IPS-18c (cell line): ENCODE data around the gene MPL.

ENCODE experiments used
- H3K4me3 ChIP-seq: 2 replicates; pipeline ENCODE4 v1.7.0; 2013; ENCODE audit warnings: low read depth, mild to moderate bottlenecking, low read length, moderate library complexity; ENCODE audit not compliant: insufficient read depth
- H3K9me3 ChIP-seq: one replicate; pipeline ENCODE4 v1.6.1; 2013; ENCODE audit warnings: mild to moderate bottlenecking, low read length, moderate library complexity; ENCODE audit not compliant: control insufficient read depth, insufficient read depth

The MPL gene

GRCh38 chr1:43316738-43317520, 20.7 kb upstream of the MPL start:
- Histone ChIP-seq H3K9me3 (no peaks in the 10 kb centered on the region), H3K4me3 (no peak overlapping the region)

- no peak overlapping the region for H3K4me3 ChIP-seq
- no peaks in the 10 kb centered on the region for H3K9me3 ChIP-seq
Observed at GRCh38 chr1:43317817-43318471, 19.7 kb upstream of the MPL start.

GRCh38 chr1:43318831-43319230, 18.8 kb upstream of the MPL start:
- no peaks in the 10 kb centered on the region for H3K9me3 ChIP-seq
- no peak overlapping the region for H3K4me3 ChIP-seq

GRCh38 chr1:43319288-43319687, 18.3 kb upstream of the MPL start:
- H3K4me3 ChIP-seq = no peak overlapping the region
- H3K9me3 ChIP-seq = no peaks in the 10 kb centered on the region

- H3K9me3 ChIP-seq = no peaks in the 10 kb centered on the region
- H3K4me3 ChIP-seq = no peak overlapping the region
Observed at GRCh38 chr1:43319766-43320165, 17.9 kb upstream of the MPL start.

- no peak overlapping the region for H3K4me3 ChIP-seq
- H3K9me3 ChIP-seq = no peaks in the 10 kb centered on the region
Observed at GRCh38 chr1:43321331-43321891, 16.2 kb upstream of the MPL start.

- Histone ChIP-seq H3K4me3 (no peak overlapping the region), H3K9me3 (no peaks in the 10 kb centered on the region)
Observed at GRCh38 chr1:43322506-43322905, 15.1 kb upstream of the MPL start.

GRCh38 chr1:43324810-43325209, 12.8 kb upstream of the MPL start:
- Histone ChIP-seq H3K9me3 (no peaks in the 10 kb centered on the region), H3K4me3 (no peak overlapping the region)

- Histone ChIP-seq H3K9me3 (no peaks in the 10 kb centered on the region), H3K4me3 (no peak overlapping the region)
Observed at GRCh38 chr1:43325381-43325780, 12.2 kb upstream of the MPL start.

GRCh38 chr1:43327549-43328292, 9.9 kb upstream of the MPL start:
- Histone ChIP-seq H3K9me3 (no peaks in the 10 kb centered on the region), H3K4me3 (no peak overlapping the region)

GRCh38 chr1:43329995-43330751, 7.4 kb upstream of the MPL start:
- no peak overlapping the region for H3K4me3 ChIP-seq
- H3K9me3 ChIP-seq = no peaks in the 10 kb centered on the region

GRCh38 chr1:43331688-43332087, 5.9 kb upstream of the MPL start:
- Histone ChIP-seq H3K9me3 (no peaks in the 10 kb centered on the region), H3K4me3 (no peak overlapping the region)

GRCh38 chr1:43334453-43335205, 3.0 kb upstream of the MPL start:
- no peak overlapping the region for H3K4me3 ChIP-seq
- H3K9me3 ChIP-seq = no peaks in the 10 kb centered on the region

GRCh38 chr1:43338001-43338400, 383 bp downstream of the MPL start:
- Histone ChIP-seq H3K4me3 (no peak overlapping the region), H3K9me3 (no peaks in the 10 kb centered on the region)

- no peaks in the 10 kb centered on the region for H3K9me3 ChIP-seq
- no peak overlapping the region for H3K4me3 ChIP-seq
Observed at GRCh38 chr1:43339584-43340232, 2.1 kb downstream of the MPL start.

- Histone ChIP-seq H3K4me3 (no peak overlapping the region), H3K9me3 (no peaks in the 10 kb centered on the region)
Observed at GRCh38 chr1:43340559-43340958, 2.9 kb downstream of the MPL start.
